ENCODE data around the gene PTGR3. TPM values are rescaled to one million over a fixed set of nuclear protein-coding genes. Genes with fewer than 3 reads are reported as not detected.
A peak's percentile ranks its signal among the peaks of the same experiment; 100 is the strongest.

PTGR3 gene
- total RNA-seq, 2 experiments from 2014 or later, result 28.4 to 33.0 TPM

DNA sequence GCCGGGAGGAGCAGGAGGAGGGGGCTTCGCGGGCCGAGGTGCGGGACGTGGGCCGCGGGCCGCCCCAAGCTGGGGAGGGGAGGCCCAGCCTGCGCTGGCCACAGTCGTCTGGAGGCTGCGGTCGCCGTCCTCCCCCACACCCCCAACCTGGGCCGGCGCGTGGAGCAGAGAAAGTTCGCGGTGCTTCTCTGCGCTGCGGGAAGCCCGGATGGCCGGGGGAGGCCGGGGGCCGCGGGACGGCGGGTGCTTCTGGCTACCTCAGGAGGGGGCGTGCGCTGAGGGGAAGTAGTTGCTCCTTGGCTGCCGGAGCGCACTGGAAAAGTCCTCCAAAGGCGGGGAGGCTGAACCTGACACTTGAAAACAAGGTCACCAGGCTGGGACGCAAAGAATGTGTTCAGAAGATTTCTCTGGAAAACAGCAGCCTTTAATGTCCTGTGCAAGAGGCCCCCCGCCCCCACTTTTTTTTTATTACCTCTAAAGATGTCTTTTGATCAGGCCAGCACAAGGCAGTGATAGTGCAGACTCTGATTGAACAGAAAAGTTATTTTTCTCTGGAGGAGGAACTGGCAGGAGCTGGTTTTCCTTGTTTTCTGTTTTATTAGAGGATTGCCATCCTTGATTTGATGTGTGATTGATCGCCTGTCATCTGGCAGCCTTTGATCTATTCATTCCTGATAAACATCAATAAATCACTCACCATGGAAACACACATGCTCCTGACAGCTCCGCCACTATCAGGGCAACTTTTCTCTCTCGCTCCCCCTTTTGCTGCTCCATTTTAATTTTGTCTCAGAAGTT is 3.2 kb upstream of the PTGR3 start:
- CTCF ChIA-PET, result interaction anchor here (0.7 to 1.5 kb wide), 4 partner anchors 13 to 192 kb away, joined by 3 to 7 read pairs (median 4); no protein-coding TSS in a partner anchor
- peak overlapping the region; percentile 78 for H3K27ac Mint-ChIP-seq
- H3K4me1 Mint-ChIP-seq (ENCODE audit: low read depth), result peaks cover 54% of the 10 kb centered on the region
- H3K9me3 Mint-ChIP-seq, result no peaks in the 10 kb centered on the region
- H3K4me3 Mint-ChIP-seq, result peak overlapping the region; percentile 67
- no peaks in the 10 kb centered on the region for H3K27me3 Mint-ChIP-seq (ENCODE audit: low read depth)
- peaks cover 8% of the 10 kb centered on the region for H3K36me3 Mint-ChIP-seq (ENCODE audit: low read depth)
- intact Hi-C loops (cut with micrococcal nuclease), result loop anchor here (2.0 to 10.0 kb wide), 5 partner anchors 15 to 1893 kb away; no protein-coding TSS in a partner anchor
- DNase-seq, result peak; percentile 51

DNA sequence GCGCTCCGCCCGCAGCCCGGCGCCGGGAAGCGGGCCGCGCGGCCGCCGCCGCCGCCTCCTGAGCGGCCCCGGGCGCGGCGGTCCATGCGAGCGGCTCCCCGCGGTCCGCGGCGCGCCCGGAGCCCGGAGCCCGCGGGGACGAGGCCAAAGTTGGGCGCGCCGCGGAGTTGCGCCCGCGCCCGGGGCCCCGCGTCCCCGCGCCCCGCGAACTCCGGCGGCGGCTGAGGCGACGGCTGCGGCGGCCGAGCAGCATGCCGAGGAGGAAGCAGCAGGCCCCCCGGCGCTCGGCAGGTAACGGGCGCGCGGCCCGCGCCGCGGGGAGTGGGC is 2.6 kb upstream of the PTGR3 start:
- H3K27me3 Mint-ChIP-seq (ENCODE audit: low read depth), result peaks cover 1% of the 10 kb centered on the region
- peaks cover 7% of the 10 kb centered on the region for H3K36me3 Mint-ChIP-seq (ENCODE audit: low read depth)
- intact Hi-C loops (cut with micrococcal nuclease), result loop anchor here (5.0 to 10.0 kb wide), 3 partner anchors 837 to 1893 kb away; no protein-coding TSS in a partner anchor
- H3K4me1 Mint-ChIP-seq (ENCODE audit: low read depth), result peaks cover 53% of the 10 kb centered on the region
- no peak for DNase-seq
- H3K4me3 Mint-ChIP-seq, result peak overlapping the region; percentile 67
- no peak overlapping the region for H3K27ac Mint-ChIP-seq
- no peaks in the 10 kb centered on the region for H3K9me3 Mint-ChIP-seq
- CTCF ChIA-PET, result interaction anchor here (1.1 to 2.9 kb wide), 2 partner anchors 14 to 34 kb away, joined by 3 to 7 read pairs; no protein-coding TSS in a partner anchor

- peak overlapping the region; percentile 97 for H3K4me3 Mint-ChIP-seq
- H3K4me1 Mint-ChIP-seq (ENCODE audit: low read depth), result peaks cover 53% of the 10 kb centered on the region
- CTCF ChIA-PET, result interaction anchor here (0.8 to 2.9 kb wide), 2 partner anchors 14 to 35 kb away, joined by 3 to 7 read pairs; no protein-coding TSS in a partner anchor
- H3K9me3 Mint-ChIP-seq, result no peaks in the 10 kb centered on the region
- peaks cover 5% of the 10 kb centered on the region for H3K27me3 Mint-ChIP-seq (ENCODE audit: low read depth)
- H3K36me3 Mint-ChIP-seq (ENCODE audit: low read depth), result peaks cover 7% of the 10 kb centered on the region
- intact Hi-C loops (cut with micrococcal nuclease), result loop anchor here (5.0 to 10.0 kb wide), 3 partner anchors 836 to 1894 kb away; no protein-coding TSS in a partner anchor
- DNase-seq, result peak; percentile 30
- H3K27ac Mint-ChIP-seq, result peak overlapping the region; percentile 98
These were observed 2.2 kb upstream of the PTGR3 start for GRCh38 chr18:75211002-75211621.

GRCh38 chr18:75210274-75211001 is 1.5 kb upstream of the PTGR3 start, which contains the start of gene TSHZ1:
Gene TSHZ1 (plus strand): TSS chr18:75210797. CDS start chr18:75211877, 1,080 bp downstream.
- Mint-ChIP-seq H3K4me1 (ENCODE audit: low read depth) (peaks cover 56% of the 10 kb centered on the region), H3K36me3 (ENCODE audit: low read depth) (peaks cover 7% of the 10 kb centered on the region), H3K27me3 (ENCODE audit: low read depth) (peaks cover 11% of the 10 kb centered on the region), H3K4me3 (peak within 1 kb of the TSS; percentile 97), H3K27ac (peak within 1 kb of the TSS; percentile 98), H3K9me3 (no peaks in the 10 kb centered on the region)
- peak; percentile 82 for DNase-seq
- CTCF ChIA-PET, result interaction anchor here (0.7 to 2.9 kb wide), 5 partner anchors 15 to 198 kb away, joined by 3 to 7 read pairs (median 3); no protein-coding TSS in a partner anchor
- intact Hi-C loops (cut with micrococcal nuclease), result loop anchor here (1.0 to 10.0 kb wide), 7 partner anchors 139 to 1894 kb away; partner anchors contain the start of genes CNDP2 and ZNF407

GRCh38 chr18:75209951-75210258 is 966 bp upstream of the PTGR3 start:
- H3K27ac Mint-ChIP-seq, result peak overlapping the region; percentile 98
- intact Hi-C loops (cut with micrococcal nuclease), result loop anchor here (1.0 to 10.0 kb wide), 14 partner anchors 139 to 1995 kb away; partner anchors contain the start of genes CNDP2, CYB5A and ZNF407
- peaks cover 56% of the 10 kb centered on the region for H3K4me1 Mint-ChIP-seq (ENCODE audit: low read depth)
- no peak for DNase-seq
- H3K9me3 Mint-ChIP-seq, result no peaks in the 10 kb centered on the region
- peaks cover 12% of the 10 kb centered on the region for H3K27me3 Mint-ChIP-seq (ENCODE audit: low read depth)
- H3K36me3 Mint-ChIP-seq (ENCODE audit: low read depth), result peaks cover 8% of the 10 kb centered on the region
- CTCF ChIA-PET, result interaction anchor here (0.8 to 2.9 kb wide), 2 partner anchors 34 to 36 kb away, joined by 3 to 7 read pairs; no protein-coding TSS in a partner anchor
- peak overlapping the region; percentile 97 for H3K4me3 Mint-ChIP-seq

- H3K27ac Mint-ChIP-seq, result peak overlapping the region; percentile 30
- peak; percentile 34 for DNase-seq
- intact Hi-C loops (cut with micrococcal nuclease), result loop anchor here (2.0 to 10.0 kb wide), 7 partner anchors 256 to 1996 kb away; partner anchors contain the start of gene CYB5A
- peaks cover 12% of the 10 kb centered on the region for H3K27me3 Mint-ChIP-seq (ENCODE audit: low read depth)
- H3K4me1 Mint-ChIP-seq (ENCODE audit: low read depth), result peaks cover 46% of the 10 kb centered on the region
- peaks cover 8% of the 10 kb centered on the region for H3K36me3 Mint-ChIP-seq (ENCODE audit: low read depth)
- H3K9me3 Mint-ChIP-seq, result no peaks in the 10 kb centered on the region
- CTCF ChIA-PET, result interaction anchor here (2.9 kb wide), 1 partner anchor 37 kb away, joined by 7 read pairs; no protein-coding TSS in a partner anchor
- H3K4me3 Mint-ChIP-seq, result peak overlapping the region; percentile 84
These were observed 157 bp downstream of the PTGR3 start for GRCh38 chr18:75208836-75209128.

GRCh38 chr18:75208155-75208835 is 644 bp downstream of the PTGR3 start:
- CTCF ChIA-PET, result no interaction called here
- H3K9me3 Mint-ChIP-seq, result no peaks in the 10 kb centered on the region
- peaks cover 42% of the 10 kb centered on the region for H3K4me1 Mint-ChIP-seq (ENCODE audit: low read depth)
- peak overlapping the region; percentile 84 for H3K4me3 Mint-ChIP-seq
- peaks cover 12% of the 10 kb centered on the region for H3K27me3 Mint-ChIP-seq (ENCODE audit: low read depth)
- peak; percentile 73 for DNase-seq
- intact Hi-C loops (cut with micrococcal nuclease), result loop anchor here (2.0 to 10.0 kb wide), 7 partner anchors 256 to 1997 kb away; partner anchors contain the start of gene CYB5A
- H3K27ac Mint-ChIP-seq, result peak overlapping the region; percentile 86
- H3K36me3 Mint-ChIP-seq (ENCODE audit: low read depth), result peaks cover 8% of the 10 kb centered on the region

- Mint-ChIP-seq H3K4me3 (peak overlapping the region; percentile 84), H3K4me1 (ENCODE audit: low read depth) (peaks cover 38% of the 10 kb centered on the region), H3K27me3 (ENCODE audit: low read depth) (peaks cover 12% of the 10 kb centered on the region), H3K36me3 (ENCODE audit: low read depth) (peaks cover 8% of the 10 kb centered on the region), H3K9me3 (no peaks in the 10 kb centered on the region), H3K27ac (peak overlapping the region; percentile 86)
- CTCF ChIA-PET, result no interaction called here
- DNase-seq, result peak; percentile 61
- intact Hi-C loops (cut with micrococcal nuclease), result loop anchor here (2.0 to 10.0 kb wide), 9 partner anchors 201 to 1997 kb away; partner anchors contain the start of gene CYB5A
These were observed 1.4 kb downstream of the PTGR3 start for GRCh38 chr18:75207310-75208154.

DNA sequence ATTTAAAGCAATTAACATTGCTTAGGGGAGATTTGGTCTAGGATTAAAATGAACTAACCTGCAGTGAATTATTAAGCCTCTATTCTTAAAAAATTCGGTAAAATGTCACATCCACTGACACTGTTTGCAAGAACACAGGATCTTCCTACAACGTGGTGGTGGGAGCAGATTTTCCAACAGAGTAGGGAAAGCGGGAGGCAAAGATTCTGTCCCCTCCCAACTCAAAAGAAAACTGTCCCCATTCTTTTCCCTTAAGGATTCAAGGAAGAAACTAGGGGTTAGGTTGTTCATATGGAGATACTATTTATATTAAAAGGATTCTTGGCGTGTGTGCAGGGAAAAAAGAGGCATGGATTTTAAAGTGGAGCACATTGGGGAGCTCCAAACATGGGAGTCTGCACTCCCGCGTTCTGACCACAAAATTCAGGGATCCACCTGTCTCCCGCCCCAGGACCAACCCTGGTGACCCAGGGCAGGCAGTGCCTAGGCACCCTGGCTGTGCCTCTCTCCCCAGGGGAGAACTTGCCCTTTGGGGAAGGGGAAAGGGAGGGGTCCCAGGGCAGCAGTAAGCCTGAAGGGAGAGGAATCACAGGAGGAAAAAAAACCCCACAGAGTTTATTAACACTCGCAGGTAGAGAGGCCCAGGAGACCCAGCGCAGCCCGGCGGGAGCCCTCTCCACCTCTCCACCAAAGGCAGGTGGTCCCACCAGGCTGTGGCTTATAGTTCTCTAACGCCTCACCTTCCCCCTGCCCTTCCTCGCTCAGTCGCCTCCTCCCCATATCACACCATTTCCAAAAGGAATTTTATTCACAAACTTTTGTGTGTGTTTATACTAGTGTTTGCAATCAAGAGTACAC is 2.3 kb downstream of the PTGR3 start:
- no peaks in the 10 kb centered on the region for H3K9me3 Mint-ChIP-seq
- H3K4me3 Mint-ChIP-seq, result peak overlapping the region; percentile 84
- intact Hi-C loops (cut with micrococcal nuclease), result loop anchor here (2.0 to 10.0 kb wide), 6 partner anchors 202 to 1998 kb away; partner anchors contain the start of gene CYB5A

More for the DNA sequence above, 2.3 kb downstream of the PTGR3 start:
- CTCF ChIA-PET, result no interaction called here
- Mint-ChIP-seq H3K36me3 (ENCODE audit: low read depth) (peaks cover 11% of the 10 kb centered on the region), H3K27ac (no peak overlapping the region), H3K4me1 (ENCODE audit: low read depth) (peaks cover 36% of the 10 kb centered on the region), H3K27me3 (ENCODE audit: low read depth) (peaks cover 12% of the 10 kb centered on the region)
- DNase-seq, result no peak
